Stimulated activated naive CD8-positive, alpha-beta T cell treated with anti-CD3 and anti-CD28 coated beads, Interleukin-15, amount 100 ng/mL, for 72 hours (primary cell): ENCODE results near the gene SLC35G4.

ENCODE experiments used
- ATAC-seq: fragments of 150-1000 bp; cut with Tn5 transposase; 2 replicates; pipeline ENCODE4 v1.10.0; 2021; ENCODE audit warnings: mild to moderate bottlenecking, moderate library complexity
- DNase-seq, 2 donors: peaks; one replicate each; pipeline ENCODE4 v3.0.0; 2021 to 2022
- H3K27ac Mint-ChIP-seq, 2 donors: one replicate each; pipeline ENCODE4 v1.8.0; 2022; ENCODE audit warnings: mild to moderate bottlenecking in 2 of 2, mixed read lengths in 2 of 2, moderate library complexity in 2 of 2
- H3K27me3 Mint-ChIP-seq: one replicate; pipeline ENCODE4 v1.8.0; 2022; ENCODE audit warnings: mixed read lengths
- H3K4me1 Mint-ChIP-seq: one replicate; pipeline ENCODE4 v1.8.0; 2022; ENCODE audit warnings: mild to moderate bottlenecking, mixed read lengths
- H3K4me3 Mint-ChIP-seq, 2 donors: one replicate each; pipeline ENCODE4 v1.8.0; 2022; ENCODE audit warnings: mild to moderate bottlenecking in 2 of 2, mixed read lengths in 2 of 2, moderate library complexity in 1 of 2
- H3K9me3 Mint-ChIP-seq, 2 donors: one replicate each; pipeline ENCODE4 v1.8.0; 2022; ENCODE audit warnings: mixed read lengths in 2 of 2

SLC35G4 gene

GRCh38 chr18:11657152-11657551 lies 47.8 kb downstream of the SLC35G4 start:
- Mint-ChIP-seq H3K4me3 (no peak overlapping the region), H3K9me3 (no peaks in the 10 kb centered on the region), H3K27ac (no peak overlapping the region), H3K4me1 (no peaks in the 10 kb centered on the region), H3K27me3 (peaks cover 47% of the 10 kb centered on the region)
- ATAC-seq (no peak), DNase-seq (no peak)

- Mint-ChIP-seq H3K4me1 (no peaks in the 10 kb centered on the region), H3K27me3 (peaks cover 47% of the 10 kb centered on the region), H3K4me3 (no peak overlapping the region), H3K9me3 (no peaks in the 10 kb centered on the region), H3K27ac (no peak overlapping the region)
- ATAC-seq (no peak), DNase-seq (no peak)
Measured at GRCh38 chr18:11657554-11657953, 48.2 kb downstream of the SLC35G4 start.

- Mint-ChIP-seq H3K4me1 (no peaks in the 10 kb centered on the region), H3K27ac (no peak overlapping the region), H3K4me3 (no peak overlapping the region), H3K9me3 (no peaks in the 10 kb centered on the region), H3K27me3 (peaks cover 46% of the 10 kb centered on the region)
- DNase-seq (no peak), ATAC-seq (no peak)
Measured at GRCh38 chr18:11658019-11658418, 48.6 kb downstream of the SLC35G4 start.

GRCh38 chr18:11658989-11659388 lies 49.6 kb downstream of the SLC35G4 start:
- Mint-ChIP-seq H3K27ac (no peak overlapping the region), H3K4me1 (no peaks in the 10 kb centered on the region), H3K4me3 (no peak overlapping the region), H3K9me3 (no peaks in the 10 kb centered on the region), H3K27me3 (peaks cover 37% of the 10 kb centered on the region)
- DNase-seq (no peak), ATAC-seq (no peak)
